ENCODE data around the gene STK31.
"Not testable (repeated sequence)": the region's sequence is repeated elsewhere in the genome, so short reads cannot be mapped to it uniquely, and the experiment has no call there.

STK31 gene

DNA sequence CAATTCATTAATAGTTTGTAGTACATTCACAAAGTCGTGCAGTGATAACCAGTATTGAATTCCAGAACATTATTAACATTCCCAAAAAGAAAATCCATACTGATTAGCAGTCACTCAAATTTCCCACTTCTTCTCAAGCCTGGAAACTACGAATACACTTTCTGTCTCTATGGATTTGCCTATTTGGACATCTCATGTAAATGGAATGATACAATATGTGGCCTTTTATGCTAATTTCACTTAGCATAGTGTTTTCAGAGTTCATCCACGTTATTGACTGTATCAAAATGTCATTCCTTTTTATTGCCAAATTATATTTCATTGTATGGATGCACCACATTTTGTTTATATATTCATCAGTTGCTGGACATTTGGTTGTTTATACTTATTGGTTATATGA, 78.8 kb downstream of the STK31 start:
- DNase-seq (ENCODE audit: low read depth, low spot score), result no peak

DNA sequence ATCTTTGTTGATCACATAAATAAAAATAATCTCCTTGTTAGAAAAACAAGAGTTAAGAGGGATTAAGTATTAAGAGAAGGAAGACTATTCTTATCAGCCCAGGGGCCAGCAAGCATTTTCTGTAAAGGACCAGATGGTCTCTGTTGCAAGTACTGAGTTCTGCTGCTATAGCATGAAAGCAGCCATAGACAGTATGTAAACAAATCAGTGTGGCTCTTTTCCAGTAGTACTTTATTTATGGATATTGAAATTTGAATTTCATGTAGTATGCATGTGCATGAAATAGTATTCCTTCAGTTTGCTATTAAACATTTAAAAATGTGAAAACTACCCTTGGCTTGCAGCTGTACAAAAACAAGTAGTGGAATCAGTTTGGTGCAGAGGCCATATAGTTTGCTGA, 81.7 kb downstream of the STK31 start:
- no peak for DNase-seq (ENCODE audit: low read depth, low spot score)

DNA sequence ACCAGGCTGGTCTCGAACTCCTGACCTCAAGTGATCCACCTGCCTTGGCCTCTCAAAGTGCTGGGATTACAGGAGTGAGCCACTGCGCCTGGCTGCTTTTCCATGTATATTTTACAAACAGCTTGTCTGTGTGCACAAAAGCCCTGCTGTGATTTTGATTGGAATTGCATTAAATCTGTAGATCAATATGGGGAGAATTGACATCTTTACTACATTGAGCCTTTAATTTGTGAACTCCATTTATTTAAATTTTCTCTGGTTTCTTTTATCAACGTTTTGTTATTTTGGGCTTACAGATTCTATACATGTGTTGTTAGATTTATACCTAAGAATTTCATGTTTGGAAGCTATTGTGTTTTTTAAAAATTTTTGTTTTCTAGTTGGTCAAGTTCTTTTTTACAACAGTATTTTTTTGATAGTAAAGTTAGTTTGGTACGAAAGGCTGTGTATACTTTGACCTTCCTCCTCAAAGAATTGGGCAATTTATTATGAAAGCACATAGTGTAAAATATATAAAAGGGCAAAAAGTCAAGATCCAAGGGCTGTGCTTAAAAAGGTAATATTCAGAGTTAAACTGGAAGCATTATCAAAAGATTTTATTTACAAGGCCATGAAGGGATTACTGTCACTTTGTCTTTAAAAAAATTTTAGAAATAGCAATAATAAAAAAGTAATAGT, 92.8 kb downstream of the STK31 start:
- no peak for DNase-seq (ENCODE audit: low read depth, low spot score)

DNA sequence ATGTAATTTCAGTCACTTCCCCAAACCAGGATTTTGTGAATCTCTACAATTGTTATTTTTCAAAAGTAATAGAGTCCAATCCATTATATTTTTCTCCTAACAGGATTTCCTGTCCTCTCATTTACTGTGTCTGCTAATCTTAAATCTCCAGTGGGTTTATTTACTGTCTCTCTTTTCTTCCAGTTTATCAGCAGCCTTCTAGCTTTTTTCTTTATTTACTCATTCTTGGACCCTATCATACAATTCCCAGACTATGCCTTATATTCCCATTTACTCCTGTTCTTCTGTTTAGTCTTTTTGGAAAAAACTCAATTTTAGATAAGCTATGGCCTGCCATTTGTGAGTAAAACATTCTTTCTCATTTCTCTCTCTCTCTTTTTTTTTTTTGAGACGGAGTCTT, 94.7 kb downstream of the STK31 start:
- no peak for DNase-seq (ENCODE audit: low read depth, low spot score)

DNA sequence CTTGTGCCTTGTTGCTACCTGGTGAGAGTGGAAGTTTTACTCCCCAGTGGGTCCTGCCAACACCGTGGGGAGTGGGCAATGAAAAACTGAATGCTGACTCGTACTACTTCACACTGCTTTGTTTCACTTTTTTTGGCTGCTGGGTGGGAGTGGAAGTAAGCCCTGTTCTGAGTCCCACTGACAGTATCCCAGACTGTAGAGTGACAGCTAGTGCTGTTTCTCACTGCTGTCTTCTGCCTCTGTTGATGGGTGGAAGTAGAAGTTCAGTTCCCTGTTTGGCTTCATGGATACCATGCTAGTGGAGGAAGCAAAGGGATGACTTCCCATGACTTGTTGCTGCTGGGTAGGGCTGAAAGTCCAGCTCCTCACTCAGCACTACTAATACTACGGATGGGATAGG, 98.4 kb downstream of the STK31 start:
- DNase-seq (ENCODE audit: low read depth, low spot score), result no peak

DNA sequence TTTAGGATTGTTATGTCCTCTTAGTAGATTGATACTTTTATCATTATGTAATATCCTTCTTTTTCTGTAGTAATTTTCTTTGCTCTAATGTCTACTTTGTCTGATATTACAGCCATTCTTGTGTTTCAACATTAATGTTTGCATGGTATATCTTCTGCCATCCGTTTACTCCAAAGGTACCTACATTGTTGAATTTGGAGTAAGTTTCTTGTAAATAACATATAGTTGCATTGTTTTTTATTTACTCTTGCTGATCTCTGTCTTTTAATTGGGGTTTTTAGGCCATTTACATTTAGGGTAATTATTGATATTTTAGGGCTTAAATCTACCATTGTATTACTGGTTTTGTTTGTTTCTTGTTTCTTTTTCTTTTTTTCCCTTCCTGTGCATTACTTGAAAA, 100.1 kb downstream of the STK31 start:
- DNase-seq (ENCODE audit: low read depth, low spot score), result no peak

DNA sequence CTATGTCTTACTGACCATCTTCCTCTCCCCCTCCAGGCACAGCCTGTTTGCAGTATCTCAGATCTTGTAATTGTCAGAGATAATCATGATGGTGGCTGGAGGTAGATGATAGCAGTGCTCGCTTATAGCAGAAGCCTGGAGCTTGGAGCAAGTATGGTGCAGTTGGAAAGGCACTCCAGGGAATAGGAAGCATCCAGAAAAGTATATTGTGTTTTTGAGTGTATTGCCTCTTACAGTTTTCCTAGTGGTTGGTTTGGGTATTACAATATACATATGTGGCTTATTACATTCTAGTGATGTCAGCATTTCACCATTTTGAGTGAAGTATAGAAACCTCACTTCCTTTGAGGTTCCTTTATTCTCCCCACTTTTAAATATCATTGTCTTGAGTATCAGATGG, 101.5 kb downstream of the STK31 start:
- no peak for DNase-seq (ENCODE audit: low read depth, low spot score)

DNA sequence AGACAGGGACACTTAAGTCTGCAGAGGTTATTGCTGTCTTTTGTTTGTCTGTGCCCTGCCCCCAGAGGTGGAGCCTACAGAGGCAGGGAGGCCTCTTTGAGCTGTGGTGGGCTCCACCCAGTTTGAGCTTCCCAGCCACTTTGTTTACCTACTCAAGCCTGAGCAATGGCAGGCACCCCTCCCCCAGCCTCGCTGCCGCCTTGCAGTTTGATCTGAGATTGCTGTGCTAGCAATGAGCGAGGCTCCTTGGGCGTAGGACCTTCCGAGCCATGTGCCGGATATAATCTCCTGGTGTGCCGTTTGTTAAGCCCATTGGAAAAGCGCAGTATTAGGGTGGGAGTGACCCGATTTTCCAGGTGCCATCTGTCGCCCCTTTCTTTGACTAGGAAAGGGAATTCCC, 118.1 kb downstream of the STK31 start:
- not testable (repeated sequence) for DNase-seq (ENCODE audit: low read depth, low spot score)

DNA sequence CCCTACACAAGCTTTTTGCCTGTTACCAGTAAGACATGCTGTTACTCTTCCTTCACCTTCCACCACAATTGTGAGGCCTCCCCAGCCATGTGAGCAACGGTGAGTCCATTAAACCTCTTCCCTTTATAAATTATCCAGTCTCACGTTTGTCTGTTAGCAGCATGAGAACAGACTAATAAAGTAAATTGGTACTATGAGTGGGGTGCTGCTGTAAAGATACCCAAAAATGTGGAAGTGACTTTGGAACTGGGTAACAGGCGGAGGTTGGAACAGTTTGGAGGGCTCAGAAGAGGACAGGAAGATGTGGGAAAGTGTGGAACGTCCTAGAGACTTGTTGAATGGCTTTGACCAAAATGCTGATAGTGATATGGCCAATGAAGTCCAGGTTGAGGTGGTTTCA, 122.7 kb downstream of the STK31 start:
- DNase-seq (ENCODE audit: low read depth, low spot score), result not testable (repeated sequence)

DNA sequence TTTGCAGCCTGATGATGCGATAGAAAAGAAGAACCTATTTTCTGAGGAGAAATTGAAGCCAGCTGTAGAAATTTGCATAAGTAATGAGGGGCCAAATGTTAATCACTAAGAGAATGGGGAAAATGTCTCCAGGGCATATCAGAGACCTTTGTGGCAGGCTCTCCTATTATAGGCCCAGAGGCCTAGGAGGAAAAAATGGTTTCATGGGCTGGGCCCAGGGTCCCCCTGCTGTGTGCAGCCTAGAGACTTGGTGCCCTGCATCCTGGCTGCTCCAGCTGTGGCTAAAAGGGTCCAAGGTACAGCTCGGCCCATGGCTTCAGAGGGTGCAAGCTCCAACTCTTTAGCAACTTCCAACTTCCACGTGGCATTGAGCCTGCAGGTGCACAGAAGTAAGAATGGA, 123.4 kb downstream of the STK31 start:
- DNase-seq (ENCODE audit: low read depth, low spot score), result no peak

DNA sequence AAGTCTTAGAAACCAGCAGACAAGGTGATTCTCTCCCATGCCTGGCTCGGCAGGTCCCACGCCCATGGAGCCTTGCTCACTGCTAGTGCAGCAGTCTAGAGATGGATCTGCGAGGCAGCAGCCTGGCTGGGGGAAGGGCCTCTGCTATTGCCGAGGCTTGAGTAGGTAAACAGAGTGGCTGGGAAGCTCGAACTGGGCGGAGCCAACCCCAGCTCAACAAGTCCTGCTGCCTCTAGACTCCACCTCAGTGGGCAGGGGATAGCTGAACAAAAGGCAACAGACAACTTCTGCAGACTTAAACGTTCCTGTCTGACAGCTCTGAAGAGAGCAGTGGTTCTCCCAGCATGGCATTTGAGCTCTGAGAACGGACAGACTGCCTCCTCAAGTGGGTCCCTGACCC, 134.8 kb downstream of the STK31 start:
- DNase-seq (ENCODE audit: low read depth, low spot score), result not testable (repeated sequence)

DNA sequence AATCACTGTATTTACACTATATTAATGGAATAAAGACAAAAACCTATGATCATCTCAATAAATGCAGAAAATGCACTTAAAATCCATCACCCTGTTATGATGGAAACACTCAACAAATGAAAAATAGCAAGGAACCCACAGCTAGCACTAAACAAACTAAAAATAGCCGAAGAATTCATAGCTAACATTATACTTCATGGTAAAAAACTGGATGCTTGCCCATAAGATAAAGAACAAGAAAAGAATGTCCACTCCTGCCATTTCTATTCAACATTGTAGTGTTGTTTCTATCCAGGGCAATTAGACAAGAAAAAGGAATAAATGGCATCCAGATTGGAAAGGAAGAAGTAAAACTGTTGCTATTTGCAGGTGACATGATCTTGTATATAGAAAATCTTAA, 142.1 kb downstream of the STK31 start:
- DNase-seq (ENCODE audit: low read depth, low spot score), result no peak

DNA sequence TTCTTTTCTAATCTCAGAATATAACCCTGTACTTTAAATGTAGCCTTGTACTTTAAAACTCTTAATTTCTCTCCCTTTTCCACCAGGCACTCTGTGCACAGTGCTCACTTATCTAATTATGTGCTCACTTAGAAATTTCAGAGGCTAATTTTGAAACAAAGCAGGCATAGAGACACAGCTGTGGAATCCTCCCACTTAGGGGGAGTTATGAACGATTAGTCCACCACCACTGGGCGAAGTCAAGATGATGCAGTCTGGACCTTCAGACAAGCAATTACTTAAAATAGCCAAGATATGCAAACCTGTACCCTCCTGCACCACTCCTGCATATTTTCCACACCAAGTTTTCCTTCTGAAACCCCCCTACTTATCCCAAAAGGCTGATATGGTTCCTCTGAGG, 143.0 kb downstream of the STK31 start:
- no peak for DNase-seq (ENCODE audit: low read depth, low spot score)

DNA sequence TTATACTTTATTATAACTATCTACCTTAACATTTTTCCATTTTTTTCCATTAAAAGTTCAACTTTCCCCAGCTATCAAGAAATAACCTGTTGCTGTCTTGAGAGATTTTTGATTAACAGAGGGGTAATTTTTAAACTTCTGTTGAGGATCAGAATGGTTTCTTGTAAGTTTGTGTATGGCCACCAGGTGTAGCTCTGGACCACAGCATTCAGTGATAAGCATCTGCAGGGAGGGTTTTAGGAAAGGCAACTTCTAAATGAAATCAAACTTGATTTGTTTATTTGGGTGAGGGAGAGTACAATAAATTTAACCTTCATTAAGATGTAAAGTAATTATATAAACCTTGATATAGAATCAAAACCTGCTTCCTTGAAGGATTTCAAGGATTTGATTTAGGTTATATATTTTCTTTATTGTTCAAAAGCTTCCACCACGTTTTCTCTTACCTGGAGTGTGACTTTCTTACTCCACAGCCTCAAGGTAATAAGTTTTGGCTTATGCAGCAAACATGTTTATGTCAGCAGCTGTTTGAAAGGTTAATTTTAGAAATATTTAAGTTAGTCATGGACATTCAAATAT, 153.3 kb downstream of the STK31 start:
- peak; percentile 6 for DNase-seq (ENCODE audit: low read depth, low spot score)

DNA sequence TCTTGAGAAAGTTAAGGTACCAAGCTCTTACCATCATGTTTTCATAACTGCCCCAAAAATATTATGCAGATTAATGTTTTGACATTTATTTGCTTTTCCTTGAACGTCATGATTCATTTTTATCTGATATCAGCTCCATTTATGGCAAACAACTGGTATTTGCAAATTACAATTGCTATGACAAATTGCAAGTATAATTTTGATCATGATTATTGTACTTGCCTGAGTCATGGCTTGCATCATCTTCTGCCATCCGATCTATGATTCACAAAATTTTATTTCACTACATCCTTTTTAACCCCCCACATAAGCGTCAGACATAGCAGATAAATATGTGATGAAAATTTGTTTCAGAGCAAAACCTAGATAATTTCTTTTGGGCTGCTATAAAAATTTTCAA, 155.0 kb downstream of the STK31 start:
- no peak for DNase-seq (ENCODE audit: low read depth, low spot score)

DNA sequence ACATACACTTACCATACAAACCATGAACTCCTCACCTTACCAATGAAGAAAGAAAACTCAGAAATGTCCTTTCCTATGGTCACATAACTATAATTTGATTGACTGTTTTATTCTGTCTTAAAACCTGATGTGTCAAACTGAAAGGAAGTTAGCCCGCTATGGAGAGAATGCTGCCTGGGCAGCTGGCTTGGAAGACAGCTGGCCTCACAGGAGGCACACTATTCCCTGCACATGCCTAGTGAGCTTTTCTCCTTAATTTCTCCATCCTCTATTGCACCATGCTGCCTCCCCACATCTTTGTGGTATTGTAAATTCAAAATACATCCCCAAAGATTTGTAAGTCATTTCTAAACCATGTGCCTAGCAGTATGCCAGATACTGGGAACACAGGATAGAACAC, 163.3 kb downstream of the STK31 start:
- no peak for DNase-seq (ENCODE audit: low read depth, low spot score)

DNA sequence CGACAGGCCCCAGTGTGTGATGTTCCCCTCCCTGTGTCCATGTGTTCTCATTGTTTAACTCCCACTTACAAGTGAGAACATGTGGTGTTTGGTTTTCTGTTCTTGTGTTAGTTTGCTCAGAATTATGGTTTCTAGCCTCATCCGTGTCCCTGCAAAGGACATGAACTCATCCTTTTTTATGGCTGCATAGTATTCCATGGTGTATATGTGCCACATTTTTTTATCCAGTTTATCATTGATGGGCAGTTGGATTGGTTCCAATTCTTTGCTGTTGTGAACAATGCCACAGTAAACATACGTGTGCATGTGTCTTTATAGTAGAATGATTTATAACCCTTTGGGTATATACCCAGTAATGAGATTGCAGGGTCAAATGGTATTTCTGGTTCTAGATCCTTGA, 166.5 kb downstream of the STK31 start:
- DNase-seq (ENCODE audit: low read depth, low spot score), result not testable (repeated sequence)
